ENCODE data around the gene PSMB7. TPM values are rescaled to one million over a fixed set of nuclear protein-coding genes. Genes with fewer than 3 reads are reported as not detected.

The PSMB7 gene
- total RNA-seq, 1 experiment from 2014 or later: 179 TPM

- no peak for DNase-seq
- Histone ChIP-seq H3K9me3 (no peaks in the 10 kb centered on the region), H3K36me3 (peaks cover 36% of the 10 kb centered on the region), H3K4me3 (no peak overlapping the region), H3K27me3 (no peaks in the 10 kb centered on the region)
These were observed 39.5 kb downstream of the PSMB7 start for GRCh38 chr9:124375726-124376125.

- H3K4me3 ChIP-seq: no peak overlapping the region
- no peak for DNase-seq
- no peaks in the 10 kb centered on the region for H3K27me3 ChIP-seq
- H3K9me3 ChIP-seq: no peaks in the 10 kb centered on the region
- peaks cover 17% of the 10 kb centered on the region for H3K36me3 ChIP-seq
These were observed 41.4 kb downstream of the PSMB7 start for GRCh38 chr9:124373851-124374250.

- H3K36me3 ChIP-seq: peaks cover 14% of the 10 kb centered on the region
- DNase-seq: no peak
- no peaks in the 10 kb centered on the region for H3K9me3 ChIP-seq
- H3K27me3 ChIP-seq: no peaks in the 10 kb centered on the region
- no peak overlapping the region for H3K4me3 ChIP-seq
These were observed 41.9 kb downstream of the PSMB7 start for GRCh38 chr9:124373386-124373785.

- Histone ChIP-seq H3K27me3 (no peaks in the 10 kb centered on the region), H3K9me3 (no peaks in the 10 kb centered on the region), H3K4me3 (no peak overlapping the region), H3K36me3 (peaks cover 7% of the 10 kb centered on the region)
- DNase-seq: no peak
These were observed 43.2 kb downstream of the PSMB7 start for GRCh38 chr9:124372038-124372437.

- no peak for DNase-seq
- Histone ChIP-seq H3K27me3 (no peaks in the 10 kb centered on the region), H3K4me3 (no peak overlapping the region)
These were observed 44.2 kb downstream of the PSMB7 start for GRCh38 chr9:124370896-124371582.

GRCh38 chr9:124369231-124369797 is 45.9 kb downstream of the PSMB7 start:
- DNase-seq: no peak
- Histone ChIP-seq H3K27me3 (no peaks in the 10 kb centered on the region), H3K4me3 (no peak overlapping the region), H3K36me3 (peaks cover 2% of the 10 kb centered on the region), H3K9me3 (no peaks in the 10 kb centered on the region)

More at GRCh38 chr9:124370896-124371582, 44.2 kb downstream of the PSMB7 start:
- no peaks in the 10 kb centered on the region for H3K9me3 ChIP-seq
- peaks cover 7% of the 10 kb centered on the region for H3K36me3 ChIP-seq

GRCh38 chr9:124368692-124369091 is 46.5 kb downstream of the PSMB7 start:
- Histone ChIP-seq H3K36me3 (no peaks in the 10 kb centered on the region; the same call in none of the 2 replicates), H3K9me3 (no peaks in the 10 kb centered on the region), H3K27me3 (no peaks in the 10 kb centered on the region), H3K4me3 (no peak overlapping the region)
- DNase-seq: no peak

- Histone ChIP-seq H3K36me3 (no peaks in the 10 kb centered on the region; the same call in none of the 2 replicates), H3K27me3 (no peaks in the 10 kb centered on the region), H3K9me3 (no peaks in the 10 kb centered on the region), H3K4me3 (no peak overlapping the region)
- DNase-seq: peak; percentile 38
These were observed 48.6 kb downstream of the PSMB7 start for GRCh38 chr9:124366476-124367220.

- DNase-seq: no peak
These were observed 50.2 kb downstream of the PSMB7 start for GRCh38 chr9:124365036-124365435.

GRCh38 chr9:124364141-124364540 is 51.1 kb downstream of the PSMB7 start:
- Histone ChIP-seq H3K4me3 (no peak overlapping the region), H3K27me3 (no peaks in the 10 kb centered on the region), H3K36me3 (peaks cover 3% of the 10 kb centered on the region), H3K9me3 (no peaks in the 10 kb centered on the region)
- DNase-seq: no peak

More at GRCh38 chr9:124365036-124365435, 50.2 kb downstream of the PSMB7 start:
- Histone ChIP-seq H3K27me3 (no peaks in the 10 kb centered on the region), H3K4me3 (no peak overlapping the region), H3K36me3 (peaks cover 3% of the 10 kb centered on the region), H3K9me3 (no peaks in the 10 kb centered on the region)

GRCh38 chr9:124363326-124364096 is 51.7 kb downstream of the PSMB7 start:
- Histone ChIP-seq H3K9me3 (no peaks in the 10 kb centered on the region), H3K4me3 (no peak overlapping the region), H3K27me3 (no peaks in the 10 kb centered on the region), H3K36me3 (peaks cover 3% of the 10 kb centered on the region)
- no peak for DNase-seq

- H3K36me3 ChIP-seq: peaks cover 15% of the 10 kb centered on the region
- no peaks in the 10 kb centered on the region for H3K9me3 ChIP-seq
- H3K4me3 ChIP-seq: no peak overlapping the region
- no peaks in the 10 kb centered on the region for H3K27me3 ChIP-seq
- no peak for DNase-seq
These were observed 54.1 kb downstream of the PSMB7 start for GRCh38 chr9:124361128-124361527.

GRCh38 chr9:124359855-124360678 is 55.2 kb downstream of the PSMB7 start:
- no peak overlapping the region for H3K4me3 ChIP-seq

GRCh38 chr9:124359426-124359825 is 55.8 kb downstream of the PSMB7 start:
- Histone ChIP-seq H3K4me3 (no peak overlapping the region), H3K9me3 (no peaks in the 10 kb centered on the region), H3K36me3 (peaks cover 20% of the 10 kb centered on the region), H3K27me3 (no peaks in the 10 kb centered on the region)
- DNase-seq: no peak

More at GRCh38 chr9:124359855-124360678, 55.2 kb downstream of the PSMB7 start:
- Histone ChIP-seq H3K36me3 (peaks cover 20% of the 10 kb centered on the region), H3K9me3 (no peaks in the 10 kb centered on the region), H3K27me3 (no peaks in the 10 kb centered on the region)
- DNase-seq: no peak

- Histone ChIP-seq H3K27me3 (no peaks in the 10 kb centered on the region), H3K36me3 (peaks cover 28% of the 10 kb centered on the region), H3K9me3 (no peaks in the 10 kb centered on the region), H3K4me3 (no peak overlapping the region)
- no peak for DNase-seq
These were observed 56.6 kb downstream of the PSMB7 start for GRCh38 chr9:124358631-124359030.

GRCh38 chr9:124357721-124358361 is 57.4 kb downstream of the PSMB7 start:
- no peaks in the 10 kb centered on the region for H3K27me3 ChIP-seq
- no peak overlapping the region for H3K4me3 ChIP-seq
- H3K36me3 ChIP-seq: peaks cover 35% of the 10 kb centered on the region
- no peak for DNase-seq
- H3K9me3 ChIP-seq: no peaks in the 10 kb centered on the region

All from MG63 (cell line).